DOHH2 (cell line): ENCODE results near the gene UBR7.

ENCODE experiments used
- CTCF ChIP-seq: fragments of 200-600 bp; sonication (generic); IDR thresholded peaks from one replicate; pipeline ENCODE4 v1.5.1; 2014; ENCODE audit warnings: antibody characterized with exemption, mild to moderate bottlenecking, low read depth, low read length; ENCODE audit not compliant: poor library complexity, severe bottlenecking
- EZH2phosphoT487 ChIP-seq: fragments of 200-600 bp; sonication (generic); IDR thresholded peaks from 2 replicates; pipeline ENCODE4 v1.6.1; 2017; ENCODE audit warnings: borderline replicate concordance, mild to moderate bottlenecking, antibody characterized with exemption, low read length, moderate library complexity, mixed read lengths

DNA sequence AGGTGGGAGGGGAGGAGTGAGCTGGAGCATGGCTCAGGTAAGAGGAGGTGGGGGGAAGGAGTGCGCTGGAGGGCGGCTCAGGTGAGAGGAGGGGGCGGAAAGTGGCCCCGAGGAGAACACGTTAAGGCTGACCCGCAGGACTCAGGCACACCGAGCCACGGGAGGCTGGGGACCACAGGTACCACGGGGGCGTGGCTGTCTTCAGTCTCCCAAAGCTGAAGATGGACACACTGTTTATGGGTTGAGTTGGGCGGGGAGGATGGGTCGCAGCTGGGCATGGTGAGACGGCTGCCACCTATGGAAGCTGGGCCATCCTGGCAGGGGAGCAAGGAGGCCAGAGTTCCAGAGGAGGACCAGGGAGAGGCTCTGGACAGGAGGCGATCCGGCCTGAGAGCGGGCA lies 23.5 kb downstream of the UBR7 start:
- TF ChIP-seq CTCF (no peak), EZH2phosphoT487 (no peak)
